Common myeloid progenitor, CD34-positive (primary cell): Measurements from ENCODE around the gene ROM1.
A peak's percentile ranks its signal among the peaks of the same experiment; 100 is the strongest.
"Not testable (repeated sequence)": the region's sequence is repeated elsewhere in the genome, so short reads cannot be mapped to it uniquely, and the experiment has no call there.

Experiments
- CTCF ChIA-PET: fragments of 350-600 bp; sonication (Branson Sonifier 250); formaldehyde crosslinking; loops from one replicate; lab custom pipeline; 2021; ENCODE audit warnings: antibody characterized with exemption; lab: Charles Lee
- POLR2A ChIA-PET: fragments of 350-600 bp; sonication (Branson Sonifier 250); formaldehyde crosslinking; loops from one replicate; lab custom pipeline; 2021; ENCODE audit warnings: antibody characterized with exemption; lab: Charles Lee
- DNase-seq, 3 donors: peaks; one replicate each; pipeline versions ENCODE4 v3.0.0 to v3.0.0-alpha.2; 2013
- H3K27ac ChIP-seq, 2 experiments: 1 replicate in 1 of 2; 2 replicates in 1 of 2; pipeline ENCODE4 v1.7.0; 2013; ENCODE audit warnings: inconsistent platforms in 2 of 2, low read length in 2 of 2, mild to moderate bottlenecking in 2 of 2, low read depth in 1 of 2, moderate library complexity in 1 of 2; ENCODE audit not compliant: severe bottlenecking in 2 of 2, insufficient read depth in 1 of 2, poor library complexity in 1 of 2
- H3K27me3 ChIP-seq, 5 experiments: replicated peaks in 2 of 5; 1 replicate in 3 of 5; 2 replicates in 2 of 5; pipeline versions ENCODE4 v1.6.1 to v1.7.0; 2013; ENCODE audit warnings: low read length in 4 of 5, mild to moderate bottlenecking in 2 of 5, moderate library complexity in 2 of 5, inconsistent platforms in 1 of 5; ENCODE audit not compliant: insufficient read depth in 5 of 5, control insufficient read depth in 4 of 5
- H3K36me3 ChIP-seq, 4 experiments: 1 replicate in 2 of 4; 2 replicates in 2 of 4; pipeline versions ENCODE4 v1.6.1 to v1.7.0; 2013; ENCODE audit warnings: low read length in 3 of 4, control low read depth in 1 of 4, mild to moderate bottlenecking in 1 of 4; ENCODE audit not compliant: control insufficient read depth in 4 of 4, insufficient read depth in 4 of 4
- H3K4me1 ChIP-seq, 4 experiments: 1 replicate in 3 of 4; 2 replicates in 1 of 4; pipeline versions ENCODE4 v1.6.1 to v1.7.1; 2013; ENCODE audit warnings: low read length in 3 of 4, mild to moderate bottlenecking in 3 of 4, control low read depth in 1 of 4, inconsistent platforms in 1 of 4, moderate library complexity in 1 of 4; ENCODE audit not compliant: control insufficient read depth in 4 of 4, insufficient read depth in 4 of 4; ENCODE audit errors: control extremely low read depth in 1 of 4
- H3K4me3 ChIP-seq, 7 experiments: 1 replicate in 4 of 7; 2 replicates in 3 of 7; pipeline versions ENCODE4 v1.5.1 to v1.7.0; 2013; ENCODE audit warnings: mild to moderate bottlenecking in 7 of 7, low read length in 6 of 7, moderate library complexity in 6 of 7, inconsistent platforms in 2 of 7, low read depth in 2 of 7, control low read depth in 1 of 7; ENCODE audit not compliant: insufficient read depth in 4 of 7, control insufficient read depth in 1 of 7; ENCODE audit errors: extremely low read depth in 1 of 7
- H3K9me3 ChIP-seq, 5 experiments: 1 replicate in 4 of 5; 2 replicates in 1 of 5; pipeline versions ENCODE4 v1.6.1 to v1.7.1; 2013; ENCODE audit warnings: low read length in 4 of 5, mild to moderate bottlenecking in 2 of 5, inconsistent platforms in 1 of 5, low read depth in 1 of 5, moderate library complexity in 1 of 5; ENCODE audit not compliant: control insufficient read depth in 4 of 5, insufficient read depth in 2 of 5; ENCODE audit errors: control extremely low read depth in 1 of 5
- WGBS: methylation state at CpG from one replicate; pipeline ENCODE4 v1.1.5; 2013; ENCODE audit not compliant: insufficient coverage; 5-methylcytosine and 5-hydroxymethylcytosine counted together

The ROM1 gene

GRCh38 chr11:62614275-62614674 is 1.2 kb downstream of the ROM1 start:
- WGBS = 89% methylated on average over 5 of the region's 8 CpGs
- no peaks in the 10 kb centered on the region for H3K9me3 ChIP-seq
- peaks cover 0 to 44% (median 27%) of the 10 kb centered on the region in 4 experiments for H3K36me3 ChIP-seq
- H3K4me3 ChIP-seq = no peak overlapping the region
- no peaks in the 10 kb centered on the region for H3K27me3 ChIP-seq
- no peak for DNase-seq
- H3K27ac ChIP-seq = peak overlapping the region in 1 of 2 experiments; percentile 25
- POLR2A ChIA-PET = interaction anchor here (3.4 kb wide), 1 partner anchor 12 kb away, joined by 10 read pairs; the partner anchor contains the start of gene MTA2
- CTCF ChIA-PET = interaction anchor here (1.5 to 2.2 kb wide), 3 partner anchors 10 to 27 kb away, joined by 3 to 5 read pairs (median 4); partner anchors contain the start of gene TUT1
- peaks cover 0 to 33% (median 25%) of the 10 kb centered on the region in 4 experiments for H3K4me1 ChIP-seq

- 100% methylated on average over 3 of the region's 7 CpGs for WGBS
- POLR2A ChIA-PET = no interaction called here
Measured at GRCh38 chr11:62615521-62615920, 2.5 kb downstream of the ROM1 start.

GRCh38 chr11:62616957-62617356 is 3.9 kb downstream of the ROM1 start:
- Histone ChIP-seq H3K4me1 (peaks cover 8 to 30% (median 24%) of the 10 kb centered on the region in 4 experiments), H3K36me3 (peaks cover 0 to 29% (median 23%) of the 10 kb centered on the region in 4 experiments)
- DNase-seq, H3K9me3 ChIP-seq, H3K27me3 ChIP-seq, CTCF ChIA-PET, H3K4me3 ChIP-seq, POLR2A ChIA-PET, H3K27ac ChIP-seq: not testable (repeated sequence)
- 100% methylated on average over 5 of the region's 14 CpGs for WGBS

More at GRCh38 chr11:62615521-62615920, 2.5 kb downstream of the ROM1 start:
- H3K4me1 ChIP-seq = peaks cover under 1 to 32% (median 27%) of the 10 kb centered on the region in 4 experiments
- H3K36me3 ChIP-seq = peaks cover 0 to 32% (median 23%) of the 10 kb centered on the region in 4 experiments
- CTCF ChIA-PET = interaction anchor here (2.2 kb wide), 1 partner anchor 24 kb away, joined by 4 read pairs; the partner anchor contains the start of gene TUT1
- H3K4me3 ChIP-seq = no peak overlapping the region
- DNase-seq = no peak
- no peak overlapping the region for H3K27ac ChIP-seq
- H3K9me3 ChIP-seq = no peaks in the 10 kb centered on the region
- no peaks in the 10 kb centered on the region for H3K27me3 ChIP-seq

GRCh38 chr11:62621027-62621566 is 8.0 kb downstream of the ROM1 start:
- ChIA-PET CTCF (interaction anchor here (1.0 to 4.6 kb wide), 5 partner anchors 10 to 51 kb away, joined by 3 to 18 read pairs (median 3); partner anchors contain the start of genes LBHD1 and UQCC3), POLR2A (interaction anchor here (0.5 to 2.4 kb wide), 7 partner anchors 9 to 362 kb away, joined by 3 to 17 read pairs (median 4); partner anchors contain the start of genes C11orf98, CSKMT, GANAB and TUT1)
- no peak for DNase-seq
- Histone ChIP-seq H3K36me3 (peaks cover 5 to 30% (median 25%) of the 10 kb centered on the region in 4 experiments), H3K4me1 (peaks cover 8 to 35% (median 29%) of the 10 kb centered on the region in 4 experiments), H3K9me3 (no peaks in the 10 kb centered on the region), H3K27me3 (no peaks in the 10 kb centered on the region), H3K27ac (peak overlapping the region; percentile 72 to 83), H3K4me3 (peak overlapping the region; percentile 50 to 96 (median 78))
- 33% methylated on average over 6 of the region's 8 CpGs for WGBS

GRCh38 chr11:62621567-62622470 is 8.8 kb downstream of the ROM1 start, which contains the start of gene B3GAT3:
Gene B3GAT3, minus strand, starts transcription at chr11:62621986. Its CDS starts 39 bp downstream, at chr11:62621947.
- POLR2A ChIA-PET = interaction anchor here (0.5 to 2.4 kb wide), 7 partner anchors 10 to 362 kb away, joined by 3 to 17 read pairs (median 4); partner anchors contain the start of genes C11orf98, CSKMT, GANAB and TUT1
- Histone ChIP-seq H3K27me3 (no peaks in the 10 kb centered on the region), H3K4me1 (peaks cover 8 to 35% (median 30%) of the 10 kb centered on the region in 4 experiments), H3K27ac (peak within 1 kb of the TSS; percentile 72 to 83), H3K9me3 (no peaks in the 10 kb centered on the region), H3K36me3 (peaks cover 8 to 30% (median 25%) of the 10 kb centered on the region in 4 experiments), H3K4me3 (peak within 1 kb of the TSS; percentile 50 to 96 (median 78))
- under 1% methylated on average over 56 of the region's 77 CpGs for WGBS
- CTCF ChIA-PET = interaction anchor here (0.7 to 4.6 kb wide), 8 partner anchors 11 to 50 kb away, joined by 3 to 18 read pairs (median 4); partner anchors contain the start of genes LBHD1 and UQCC3
- peak; percentile 94 to 97 (median 97) for DNase-seq

- peaks cover 9 to 30% (median 25%) of the 10 kb centered on the region in 4 experiments for H3K36me3 ChIP-seq
- H3K4me1 ChIP-seq = peaks cover 8 to 35% (median 30%) of the 10 kb centered on the region in 4 experiments
- H3K9me3 ChIP-seq = no peaks in the 10 kb centered on the region
- DNase-seq = peak in 1 of 3 donors; percentile 28
- POLR2A ChIA-PET = interaction anchor here (1.5 to 2.4 kb wide), 3 partner anchors 18 to 43 kb away, joined by 5 to 17 read pairs (median 5); partner anchors contain the start of genes C11orf98 and CSKMT
- WGBS = 96% methylated on average over 4 of the region's 7 CpGs
- CTCF ChIA-PET = interaction anchor here (0.6 to 4.6 kb wide), 6 partner anchors 12 to 133 kb away, joined by 3 to 18 read pairs (median 4); partner anchors contain the start of genes LBHD1 and UQCC3
- peak overlapping the region; percentile 72 to 83 for H3K27ac ChIP-seq
- H3K27me3 ChIP-seq = no peaks in the 10 kb centered on the region
- peak overlapping the region in 2 of 7 experiments; percentile 74 to 85 for H3K4me3 ChIP-seq
Measured at GRCh38 chr11:62622476-62623089, 9.5 kb downstream of the ROM1 start.
